ENCODE results near the gene TRIM33.
A peak's percentile ranks its signal among the peaks of the same experiment; 100 is the strongest.

TRIM33 gene

DNA sequence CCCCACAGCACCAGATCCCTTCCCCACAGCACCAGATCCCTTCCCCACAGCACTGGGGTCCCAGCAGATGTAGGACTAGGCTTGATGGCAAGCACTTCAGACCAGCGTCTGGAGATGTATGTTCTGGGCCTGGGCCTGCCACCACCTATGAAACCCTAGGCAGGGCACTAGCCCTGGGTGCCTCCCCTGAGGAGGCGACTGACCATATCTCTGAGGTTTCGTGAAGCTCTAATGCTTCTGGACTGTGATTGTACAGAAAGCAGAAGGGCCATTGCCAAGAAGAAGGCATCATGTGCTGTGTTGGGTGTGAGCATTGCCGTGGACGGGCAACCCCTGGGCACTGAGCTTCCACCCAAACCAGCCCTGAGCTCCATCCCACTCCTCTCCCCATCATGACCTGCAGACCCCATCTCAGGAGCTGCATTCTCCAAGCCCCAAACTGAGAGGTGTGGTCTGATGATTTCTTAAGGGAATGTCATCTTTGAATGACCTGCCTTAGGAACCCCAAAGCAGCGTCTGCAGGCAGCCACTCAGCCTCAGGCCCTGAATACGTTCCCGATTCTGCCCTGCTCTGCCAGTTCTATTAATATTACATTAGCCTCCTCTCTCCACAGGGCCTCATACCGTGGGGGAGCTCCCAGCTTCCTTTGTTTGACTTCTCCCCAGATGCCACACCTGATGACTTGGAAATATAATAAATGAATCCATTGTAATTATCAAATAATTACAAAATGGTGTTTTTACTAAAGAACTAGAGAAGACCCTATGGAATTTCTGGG, 163.4 kb downstream of the TRIM33 start:
- no peak for DNase-seq

DNA sequence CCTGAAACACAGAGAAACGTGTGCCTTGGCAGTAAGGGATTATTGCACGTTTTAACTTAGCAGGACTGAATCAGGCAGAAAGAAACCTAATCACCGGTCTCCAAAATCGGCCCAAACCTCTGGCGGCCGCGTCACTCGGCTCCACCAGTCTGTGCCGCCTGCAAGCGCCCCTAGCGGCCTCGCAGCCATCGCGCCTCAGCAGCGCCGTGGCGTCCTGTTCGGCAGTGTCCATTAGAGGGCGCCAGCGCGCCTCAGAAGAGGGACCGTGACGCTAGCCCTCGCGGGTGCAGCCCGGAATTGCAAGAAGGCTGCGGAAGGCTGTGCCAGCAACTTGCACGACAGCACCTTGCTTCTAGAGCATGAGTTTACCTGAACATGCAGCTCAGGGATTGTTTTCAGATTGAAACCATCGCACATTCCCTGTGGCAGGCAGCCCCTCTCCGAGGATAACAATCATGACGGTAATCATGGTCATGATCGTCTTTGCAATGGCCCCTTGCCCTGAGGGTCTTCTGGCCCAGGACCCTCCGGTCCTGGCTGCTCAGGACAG, 164.4 kb downstream of the TRIM33 start:
- DNase-seq = peak; percentile 91

DNA sequence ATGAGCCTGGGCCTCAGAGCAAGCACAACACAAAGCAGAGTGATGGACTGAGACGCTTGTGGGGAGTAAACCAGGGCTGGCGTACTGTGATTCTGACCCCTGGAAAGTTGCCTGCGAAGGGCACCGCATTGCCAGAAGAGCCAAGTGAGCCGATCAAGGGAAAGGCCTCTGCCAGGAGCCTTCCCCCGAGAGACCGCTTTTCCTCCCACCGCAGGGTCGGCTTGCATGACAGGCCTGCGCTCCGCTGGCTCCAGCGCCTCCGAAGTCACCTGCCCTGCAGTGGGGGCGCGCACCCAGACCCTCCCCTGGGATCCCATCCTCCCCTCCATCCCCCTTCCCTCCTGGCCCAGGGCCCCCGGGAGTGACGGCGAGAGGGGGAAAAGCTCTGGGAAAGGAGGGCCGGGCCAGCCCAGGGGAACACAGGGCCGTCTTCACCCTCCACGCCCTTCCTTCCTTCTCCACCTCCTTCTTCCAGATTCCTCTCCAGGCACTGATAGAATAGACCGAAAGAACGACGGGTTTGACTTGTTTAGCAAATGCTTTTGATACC, 165.0 kb downstream of the TRIM33 start:
- DNase-seq = no peak

DNA sequence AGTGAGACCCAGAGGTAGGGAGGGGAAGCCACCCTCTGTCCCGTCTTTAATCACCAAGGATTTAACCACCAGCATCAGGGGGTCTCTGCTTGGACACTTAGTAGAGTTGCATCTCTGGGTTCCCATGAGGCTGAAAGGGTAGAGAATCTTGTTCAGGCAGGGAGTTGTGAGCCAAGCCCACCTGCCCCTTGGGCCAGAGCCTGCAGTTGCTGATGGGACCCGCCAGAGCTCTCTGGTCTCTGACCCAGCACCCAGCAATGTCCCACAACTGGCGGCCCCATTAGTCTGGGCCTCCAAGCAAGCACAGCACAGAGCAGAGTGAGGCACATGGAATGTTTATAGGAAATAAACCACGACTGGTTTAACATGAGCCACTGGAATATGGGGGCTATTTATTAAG, 166.3 kb downstream of the TRIM33 start:
- no peak for DNase-seq
